H9 (cell line): Measurements from ENCODE around the gene PPP1R9A. TPM values are rescaled to one million over a fixed set of nuclear protein-coding genes. Genes with fewer than 3 reads are reported as not detected.
A peak's percentile ranks its signal among the peaks of the same experiment; 100 is the strongest.

Source experiments
- DNase-seq: peaks from one replicate; pipeline ENCODE4 v3.0.0-alpha.2; 2017
- H2AFZ ChIP-seq: one replicate; pipeline ENCODE4 v1.6.1; 2013; ENCODE audit warnings: mild to moderate bottlenecking, low read length, control low read depth, moderate library complexity
- H2AK5ac ChIP-seq: 2 replicates; pipeline ENCODE4 v1.6.1; 2013; ENCODE audit warnings: low read length, control low read depth, mixed read lengths; ENCODE audit not compliant: insufficient read length
- H2BK120ac ChIP-seq: one replicate; pipeline ENCODE4 v1.6.1; 2013; ENCODE audit warnings: low read depth, mild to moderate bottlenecking, low read length, control low read depth, inconsistent platforms; ENCODE audit not compliant: poor library complexity, severe bottlenecking
- H2BK12ac ChIP-seq: 2 replicates; pipeline ENCODE4 v1.6.1; 2013; ENCODE audit warnings: low read length, control low read depth, mixed read lengths, low read depth; ENCODE audit not compliant: insufficient read length
- H2BK15ac ChIP-seq: 2 replicates; pipeline ENCODE4 v1.6.1; 2013; ENCODE audit warnings: low read depth, low read length, control low read depth
- H2BK20ac ChIP-seq: one replicate; pipeline ENCODE4 v1.6.1; 2013; ENCODE audit warnings: low read depth, mild to moderate bottlenecking, low read length, control low read depth, inconsistent platforms; ENCODE audit not compliant: poor library complexity, severe bottlenecking
- H2BK5ac ChIP-seq: 2 replicates; pipeline ENCODE4 v1.6.1; 2013; ENCODE audit warnings: low read length, control low read depth, mixed read lengths; ENCODE audit not compliant: insufficient read length
- H3K14ac ChIP-seq: 2 replicates; pipeline ENCODE4 v1.6.1; 2013; ENCODE audit warnings: low read length, control low read depth; ENCODE audit not compliant: insufficient read depth
- H3K18ac ChIP-seq: 2 replicates; pipeline ENCODE4 v1.6.1; 2013; ENCODE audit warnings: low read depth, mild to moderate bottlenecking, mixed read lengths, low read length, control low read depth; ENCODE audit not compliant: insufficient read length
- H3K23ac ChIP-seq: 2 replicates; pipeline ENCODE4 v1.6.1; 2013; ENCODE audit warnings: low read length, control low read depth, mixed read lengths, low read depth; ENCODE audit not compliant: insufficient read length
- H3K23me2 ChIP-seq: 2 replicates; pipeline ENCODE4 v1.6.1; 2013; ENCODE audit warnings: low read depth, mild to moderate bottlenecking, mixed read lengths, low read length, control low read depth; ENCODE audit not compliant: insufficient read length, poor library complexity, severe bottlenecking
- H3K27ac ChIP-seq: 2 replicates; pipeline ENCODE4 v1.5.1; 2013; ENCODE audit warnings: low read length, control low read depth, mixed read lengths, low read depth; ENCODE audit not compliant: insufficient read length
- H3K27me3 ChIP-seq: 2 replicates; pipeline ENCODE4 v1.6.1; 2013; ENCODE audit warnings: low read length, control low read depth, inconsistent platforms; ENCODE audit not compliant: insufficient read depth
- H3K4ac ChIP-seq: 2 replicates; pipeline ENCODE4 v1.6.1; 2013; ENCODE audit warnings: low read depth, mild to moderate bottlenecking, control low read depth, inconsistent platforms, low read length, moderate library complexity
- H3K4me1 ChIP-seq: 2 replicates; pipeline ENCODE4 v1.6.1; 2013; ENCODE audit warnings: low read length, control low read depth, inconsistent platforms; ENCODE audit not compliant: insufficient read depth
- H3K4me2 ChIP-seq: 2 replicates; pipeline ENCODE4 v1.6.1; 2013; ENCODE audit warnings: low read length, control low read depth, mixed read lengths; ENCODE audit not compliant: insufficient read length, insufficient read depth
- H3K56ac ChIP-seq: 2 replicates; pipeline ENCODE4 v1.6.1; 2013; ENCODE audit warnings: low read depth, mild to moderate bottlenecking, mixed read lengths, low read length, control low read depth; ENCODE audit not compliant: insufficient read length
- H3K79me1 ChIP-seq: 2 replicates; pipeline ENCODE4 v1.6.1; 2013; ENCODE audit warnings: low read depth, mild to moderate bottlenecking, moderate library complexity, low read length, control low read depth, inconsistent platforms; ENCODE audit not compliant: insufficient read depth, poor library complexity, severe bottlenecking
- H3K79me2 ChIP-seq: 2 replicates; pipeline ENCODE4 v1.6.1; 2013; ENCODE audit warnings: low read length, control low read depth, inconsistent platforms; ENCODE audit not compliant: insufficient read depth
- H3K9ac ChIP-seq: 2 replicates; pipeline ENCODE4 v1.6.1; 2013; ENCODE audit warnings: low read length, control low read depth, mixed read lengths; ENCODE audit not compliant: insufficient read length; ENCODE audit errors: extremely low read depth
- H3K9me3 ChIP-seq: one replicate; pipeline ENCODE4 v1.6.1; 2013; ENCODE audit warnings: low read depth, low read length, inconsistent platforms; ENCODE audit not compliant: control insufficient read depth
- H3T11ph ChIP-seq: one replicate; pipeline ENCODE4 v1.6.1; 2013; ENCODE audit warnings: mild to moderate bottlenecking, low read length, control low read depth, inconsistent platforms
- H4K20me1 ChIP-seq: one replicate; pipeline ENCODE4 v1.6.1; 2013; ENCODE audit not compliant: control insufficient read depth, insufficient read length, insufficient read depth
- H4K5ac ChIP-seq: 2 replicates; pipeline ENCODE4 v1.6.1; 2013; ENCODE audit warnings: low read depth, mild to moderate bottlenecking, mixed read lengths, low read length, control low read depth; ENCODE audit not compliant: insufficient read length
- H4K8ac ChIP-seq: replicated peaks from 2 replicates; pipeline ENCODE4 v1.6.1; 2013; ENCODE audit warnings: low read length, control low read depth, mixed read lengths, low read depth; ENCODE audit not compliant: insufficient read length
- H4K91ac ChIP-seq: 2 replicates; pipeline ENCODE4 v1.6.1; 2013; ENCODE audit warnings: low read depth, mild to moderate bottlenecking, moderate library complexity, mixed read lengths, low read length, control low read depth; ENCODE audit not compliant: insufficient read length
- H3K27ac Mint-ChIP-seq, 3 experiments: 2 replicates in 2 of 3; 3 replicates in 1 of 3; pipeline ENCODE4 v1.8.0; 2020 to 2021; ENCODE audit warnings: mixed read lengths in 3 of 3, mild to moderate bottlenecking in 1 of 3, moderate library complexity in 1 of 3
- H3K27me3 Mint-ChIP-seq: 2 replicates; pipeline ENCODE4 v1.8.0; 2021; ENCODE audit warnings: low read depth, mild to moderate bottlenecking, moderate library complexity, mixed read lengths
- H3K36me3 Mint-ChIP-seq, 3 experiments: 2 replicates in 2 of 3; 3 replicates in 1 of 3; pipeline ENCODE4 v1.8.0; 2020 to 2021; ENCODE audit warnings: low read depth in 3 of 3, mixed read lengths in 3 of 3; ENCODE audit not compliant: insufficient read depth in 1 of 3
- H3K4me1 Mint-ChIP-seq, 2 experiments: 2 replicates each; pipeline ENCODE4 v1.8.0; 2020; ENCODE audit warnings: mixed read lengths in 2 of 2
- H3K4me3 Mint-ChIP-seq, 2 experiments: 2 replicates in 1 of 2; 3 replicates in 1 of 2; pipeline ENCODE4 v1.8.0; 2020 to 2021; ENCODE audit warnings: mild to moderate bottlenecking in 2 of 2, mixed read lengths in 2 of 2, moderate library complexity in 1 of 2
- H3K9me3 Mint-ChIP-seq, 2 experiments: 2 replicates in 1 of 2; 3 replicates in 1 of 2; pipeline ENCODE4 v1.8.0; 2020; ENCODE audit warnings: mild to moderate bottlenecking in 2 of 2, mixed read lengths in 2 of 2, moderate library complexity in 1 of 2
- CTCF ChIP-seq: fragments of 200-600 bp; sonication (generic); conservative IDR thresholded peaks from 3 replicates; pipeline ENCODE4 v1.8.0; 2021; ENCODE audit warnings: antibody characterized with exemption, mild to moderate bottlenecking
- WGBS: extraction: QIAGEN DNeasy Blood & Tissue Kit; methylation state at CpG from one replicate; pipeline ENCODE4 v1.1.7; 2013; ENCODE audit warnings: missing lambda C conversion rate, low lambda C conversion rate, mixed read lengths; ENCODE audit not compliant: insufficient read length; ENCODE audit errors: extremely low coverage; 5-methylcytosine and 5-hydroxymethylcytosine counted together
- total RNA-seq: library from RNA; stranded (reverse); gene quantifications from 2 replicates; pipeline ENCODE4 v1.2.1, GENCODE V29; 2021

Gene PPP1R9A
- total RNA-seq, 1 experiment from 2014 or later: 17.0 TPM

GRCh38 chr7:94955807-94956206, 48.4 kb downstream of the PPP1R9A start:
- WGBS: no CpG with 5 or more reads among the region's 3 CpGs
- no peak overlapping the region for H3K4me2 ChIP-seq

More at GRCh38 chr7:94955807-94956206, 48.4 kb downstream of the PPP1R9A start:
- Histone ChIP-seq H3K9ac (no peak overlapping the region), H3K27ac (no peak overlapping the region), H3K79me1 (no peaks in the 10 kb centered on the region), H3K56ac (no peak overlapping the region), H2AFZ (no peak overlapping the region), H3K79me2 (peaks cover 2% of the 10 kb centered on the region; the same call in 1 of the 2 replicates), H2BK20ac (no peak overlapping the region), H2BK12ac (no peak overlapping the region), H2AK5ac (no peak overlapping the region), H3K4ac (no peak overlapping the region), H2BK15ac (no peak overlapping the region), H3T11ph (no peak overlapping the region), H4K5ac (no peak overlapping the region), H3K23ac (no peak overlapping the region), H4K20me1 (no peaks in the 10 kb centered on the region), H3K9me3 (no peaks in the 10 kb centered on the region), H4K8ac (no peak overlapping the region), H4K91ac (no peak overlapping the region), H3K23me2 (no peaks in the 10 kb centered on the region), H3K4me1 (no peaks in the 10 kb centered on the region), H3K14ac (0 out of 2 replicates have a peak overlapping the region, but pooled peaks have one; percentile 7), H2BK5ac (no peak overlapping the region), H2BK120ac (no peak overlapping the region), H3K18ac (peak overlapping the region; percentile 64), H3K27me3 (no peaks in the 10 kb centered on the region)
- no peak for TF ChIP-seq CTCF
- Mint-ChIP-seq H3K9me3 (peaks cover 11 to 12% of the 10 kb centered on the region in 2 experiments; a peak in 4 of 5 replicates), H3K4me1 (peaks cover 9 to 11% of the 10 kb centered on the region in 2 experiments), H3K4me3 (no peak overlapping the region), H3K27ac (peak overlapping the region in 1 of 3 experiments; percentile 86; a peak in 2 of 7 replicates), H3K27me3 (no peaks in the 10 kb centered on the region), H3K36me3 (peaks cover 2 to 9% (median 8%) of the 10 kb centered on the region in 3 experiments; a peak in 5 of 7 replicates)
- DNase-seq: no peak
